WTC11 (cell line): Measurements from ENCODE around the gene RIPOR3.

Experiments used
- AFF4 ChIP-seq: sonication (generic); formaldehyde crosslinking; IDR thresholded peaks from 2 replicates; pipeline ENCODE4 v1.8.1; 2023; ENCODE audit warnings: mild to moderate bottlenecking, missing genetic modification reagents, borderline replicate concordance
- ATF3 ChIP-seq: sonication (generic); formaldehyde crosslinking; conservative IDR thresholded peaks from 2 replicates; pipeline ENCODE4 v1.8.1; 2022; ENCODE audit warnings: mild to moderate bottlenecking, missing genetic modification reagents
- CTCF ChIP-seq: fragments of 200-600 bp; IDR thresholded peaks from 2 replicates; pipeline ENCODE4 v1.8.0; 2022; ENCODE audit warnings: antibody characterized with exemption
- ESRRA ChIP-seq: sonication (generic); formaldehyde crosslinking; IDR thresholded peaks from 2 replicates; pipeline ENCODE4 v1.8.1; 2022; ENCODE audit warnings: mild to moderate bottlenecking, missing genetic modification reagents, borderline replicate concordance
- GABPB1 ChIP-seq: sonication (generic); formaldehyde crosslinking; IDR thresholded peaks from 2 replicates; pipeline ENCODE4 v1.8.1; 2023; ENCODE audit warnings: mild to moderate bottlenecking, missing genetic modification reagents
- JUN ChIP-seq: sonication (generic); formaldehyde crosslinking; IDR thresholded peaks from 2 replicates; pipeline ENCODE4 v1.8.0; 2023; ENCODE audit warnings: mild to moderate bottlenecking, missing genetic modification reagents
- MAX ChIP-seq: sonication (generic); formaldehyde crosslinking; IDR thresholded peaks from 2 replicates; pipeline ENCODE4 v1.8.0; 2022; ENCODE audit warnings: mild to moderate bottlenecking, missing genetic modification reagents
- MLX ChIP-seq: sonication (generic); formaldehyde crosslinking; IDR thresholded peaks from 2 replicates; pipeline ENCODE4 v1.8.1; 2023; ENCODE audit warnings: mild to moderate bottlenecking, missing genetic modification reagents, moderate library complexity
- NR2C2 ChIP-seq: sonication (generic); formaldehyde crosslinking; IDR thresholded peaks from 2 replicates; pipeline ENCODE4 v1.8.0; 2022; ENCODE audit warnings: mild to moderate bottlenecking, missing genetic modification reagents
- SP1 ChIP-seq: sonication (generic); formaldehyde crosslinking; conservative IDR thresholded peaks from 2 replicates; pipeline ENCODE4 v1.8.1; 2022; ENCODE audit warnings: missing genetic modification reagents
- ZBTB21 ChIP-seq: sonication (generic); formaldehyde crosslinking; IDR thresholded peaks from 2 replicates; pipeline ENCODE4 v1.8.1; 2023; ENCODE audit warnings: mild to moderate bottlenecking, missing genetic modification reagents, borderline replicate concordance
- ZNF232 ChIP-seq: sonication (generic); formaldehyde crosslinking; IDR thresholded peaks from 2 replicates; pipeline ENCODE4 v1.8.0; 2022; ENCODE audit warnings: mild to moderate bottlenecking, missing genetic modification reagents
- ZNF425 ChIP-seq: fragments of 250-450 bp; sonication (Bioruptor Pico); conservative IDR thresholded peaks from 2 replicates; pipeline ENCODE4 v1.9.0; 2021; ENCODE audit warnings: mild to moderate bottlenecking

GRCh38 chr20:50646483-50646996 lies 44.8 kb downstream of the RIPOR3 start:
- TF ChIP-seq SP1 (CRISPR knock-in tag) (no peak), ZNF425 (CRISPR knock-in tag) (no peak), CTCF (peak; percentile 33; the same call in 1 of the 2 replicates), MAX (CRISPR knock-in tag) (no peak), ESRRA (CRISPR knock-in tag) (no peak), ATF3 (CRISPR knock-in tag) (no peak), JUN (CRISPR knock-in tag) (no peak), NR2C2 (no peak), MLX (CRISPR knock-in tag) (no peak), AFF4 (CRISPR knock-in tag) (no peak), ZNF232 (CRISPR knock-in tag) (no peak), GABPB1 (no peak), ZBTB21 (no peak)
